CD14-positive monocyte (primary cell): ENCODE measurements around the gene TEX13B. TPM values are rescaled to one million over a fixed set of nuclear protein-coding genes. Genes with fewer than 3 reads are reported as not detected.

Source experiments
- DNase-seq, 3 donors: peaks; one replicate each; pipeline ENCODE4 v3.0.0-alpha.2; 2011 to 2022
- H2AFZ ChIP-seq: 2 replicates; pipeline ENCODE4 v1.6.0; 2012; ENCODE audit warnings: mild to moderate bottlenecking, low read depth, low read length, inconsistent platforms; ENCODE audit not compliant: insufficient read depth, poor library complexity, severe bottlenecking
- H3K27ac ChIP-seq, 2 donors: 1 replicate in 1 of 2; 2 replicates in 1 of 2; pipeline ENCODE4 v1.5.1; 2012 to 2013; ENCODE audit warnings: low read length in 2 of 2, control low read depth in 1 of 2, inconsistent platforms in 1 of 2, low read depth in 1 of 2, mild to moderate bottlenecking in 1 of 2
- H3K27me3 ChIP-seq, 2 donors: one replicate each; pipeline versions ENCODE4 v1.6.0 to v1.6.1; 2011 to 2013; ENCODE audit warnings: low read length in 2 of 2; ENCODE audit not compliant: control insufficient read depth in 2 of 2, insufficient read depth in 2 of 2
- H3K36me3 ChIP-seq, 2 donors: replicated peaks in 1 of 2; 1 replicate in 1 of 2; 2 replicates in 1 of 2; pipeline versions ENCODE4 v1.5.1 to v1.6.1; 2012 to 2013; ENCODE audit warnings: low read length in 2 of 2, control low read depth in 1 of 2, inconsistent platforms in 1 of 2, mild to moderate bottlenecking in 1 of 2; ENCODE audit not compliant: insufficient read depth in 2 of 2, control insufficient read depth in 1 of 2
- H3K4me1 ChIP-seq, 2 donors: 1 replicate in 1 of 2; 2 replicates in 1 of 2; pipeline versions ENCODE4 v1.5.1 to v1.6.1; 2012 to 2013; ENCODE audit warnings: low read length in 2 of 2, control low read depth in 1 of 2, inconsistent platforms in 1 of 2, mild to moderate bottlenecking in 1 of 2, moderate library complexity in 1 of 2; ENCODE audit not compliant: insufficient read depth in 2 of 2, control insufficient read depth in 1 of 2
- H3K4me2 ChIP-seq: replicated peaks from 2 replicates; pipeline ENCODE3; 2012; ENCODE audit warnings: low read length, moderate library complexity, mild to moderate bottlenecking; ENCODE audit not compliant: poor library complexity, severe bottlenecking; ENCODE audit errors: extremely low read depth
- H3K4me3 ChIP-seq, 3 experiments: fragments of 200-600 bp in 1 of 3; sonication (generic) in 1 of 3; replicated peaks in 1 of 3; 1 replicate in 2 of 3; 2 replicates in 1 of 3; pipeline ENCODE4 v1.5.1; 2011 to 2013; ENCODE audit warnings: low read length in 3 of 3, mild to moderate bottlenecking in 3 of 3, control low read depth in 2 of 3, low read depth in 2 of 3, inconsistent platforms in 1 of 3, moderate library complexity in 1 of 3
- H3K79me2 ChIP-seq: 2 replicates; pipeline ENCODE4 v1.6.0; 2012; ENCODE audit warnings: mild to moderate bottlenecking, control low read depth, inconsistent platforms, low read length, moderate library complexity; ENCODE audit not compliant: insufficient read depth
- H3K9ac ChIP-seq: 2 replicates; pipeline ENCODE4 v1.6.0; 2017; ENCODE audit warnings: low read length, mild to moderate bottlenecking; ENCODE audit not compliant: insufficient read depth, poor library complexity, severe bottlenecking
- H3K9me3 ChIP-seq, 2 donors: replicated peaks in 1 of 2; 1 replicate in 1 of 2; 2 replicates in 1 of 2; pipeline versions ENCODE4 v1.5.1 to v1.6.1; 2012 to 2013; ENCODE audit warnings: low read length in 2 of 2, control low read depth in 1 of 2; ENCODE audit not compliant: control insufficient read depth in 1 of 2, insufficient read depth in 1 of 2
- H4K20me1 ChIP-seq: 2 replicates; pipeline ENCODE4 v1.6.0; 2012; ENCODE audit warnings: mild to moderate bottlenecking, low read length, control low read depth, moderate library complexity; ENCODE audit not compliant: insufficient read depth
- H3K27ac Mint-ChIP-seq, 7 donors: one replicate each; pipeline ENCODE4 v1.8.0; 2020; ENCODE audit warnings: mild to moderate bottlenecking in 7 of 7, mixed read lengths in 7 of 7, moderate library complexity in 6 of 7, inconsistent platforms in 2 of 7
- H3K27me3 Mint-ChIP-seq, 3 donors: one replicate each; pipeline ENCODE4 v1.8.0; 2021 to 2022; ENCODE audit warnings: low read depth in 3 of 3, mild to moderate bottlenecking in 3 of 3, mixed read lengths in 3 of 3, moderate library complexity in 3 of 3, inconsistent platforms in 1 of 3
- H3K36me3 Mint-ChIP-seq, 2 donors: one replicate each; pipeline ENCODE4 v1.8.0; 2020; ENCODE audit warnings: mixed read lengths in 2 of 2, inconsistent platforms in 1 of 2, mild to moderate bottlenecking in 1 of 2
- H3K4me1 Mint-ChIP-seq: one replicate; pipeline ENCODE4 v1.8.0; 2020; ENCODE audit warnings: mild to moderate bottlenecking, mixed read lengths
- H3K4me3 Mint-ChIP-seq, 2 donors: one replicate each; pipeline ENCODE4 v1.8.0; 2020; ENCODE audit warnings: mild to moderate bottlenecking in 2 of 2, mixed read lengths in 2 of 2, moderate library complexity in 1 of 2
- H3K9me3 Mint-ChIP-seq, 7 donors: one replicate each; pipeline ENCODE4 v1.8.0; 2020 to 2022; ENCODE audit warnings: mixed read lengths in 7 of 7, mild to moderate bottlenecking in 6 of 7, moderate library complexity in 6 of 7, inconsistent platforms in 2 of 7
- WGBS: methylation state at CpG from one replicate; pipeline ENCODE4 v1.1.5; 2013; ENCODE audit warnings: missing lambda C conversion rate; ENCODE audit not compliant: insufficient coverage; 5-methylcytosine and 5-hydroxymethylcytosine counted together
- intact Hi-C, 2 donors: fragments of 100-400 bp; cut with micrococcal nuclease; formaldehyde crosslinking; loops; one replicate each; pipeline versions ENCODE4 v1.15.0 to v1.15.1; 2023
- polyA plus RNA-seq, 3 donors: library from polyadenylated mRNA; depleted of rRNA in 1 of 3; unstranded in 2 of 3; stranded (reverse) in 1 of 3; fragments of 300-500 nt in 2 of 3; fragments of >200 nt in 1 of 3; fragmentation: Illumina TruSeq in 2 of 3; gene quantifications; 1 replicate in 2 of 3; 2 replicates in 1 of 3; pipeline ENCODE4 v1.2.3, GENCODE V29; 2012 to 2021
- TF ChIP-seq, protein P1 (sequence below): fragments of 200-600 bp; IDR thresholded peaks from one replicate; pipeline ENCODE4 v1.8.0; 2022; ENCODE audit warnings: antibody characterized with exemption, mild to moderate bottlenecking

Gene TEX13B
- polyA plus RNA-seq, 3 donors, result not detected

DNA sequence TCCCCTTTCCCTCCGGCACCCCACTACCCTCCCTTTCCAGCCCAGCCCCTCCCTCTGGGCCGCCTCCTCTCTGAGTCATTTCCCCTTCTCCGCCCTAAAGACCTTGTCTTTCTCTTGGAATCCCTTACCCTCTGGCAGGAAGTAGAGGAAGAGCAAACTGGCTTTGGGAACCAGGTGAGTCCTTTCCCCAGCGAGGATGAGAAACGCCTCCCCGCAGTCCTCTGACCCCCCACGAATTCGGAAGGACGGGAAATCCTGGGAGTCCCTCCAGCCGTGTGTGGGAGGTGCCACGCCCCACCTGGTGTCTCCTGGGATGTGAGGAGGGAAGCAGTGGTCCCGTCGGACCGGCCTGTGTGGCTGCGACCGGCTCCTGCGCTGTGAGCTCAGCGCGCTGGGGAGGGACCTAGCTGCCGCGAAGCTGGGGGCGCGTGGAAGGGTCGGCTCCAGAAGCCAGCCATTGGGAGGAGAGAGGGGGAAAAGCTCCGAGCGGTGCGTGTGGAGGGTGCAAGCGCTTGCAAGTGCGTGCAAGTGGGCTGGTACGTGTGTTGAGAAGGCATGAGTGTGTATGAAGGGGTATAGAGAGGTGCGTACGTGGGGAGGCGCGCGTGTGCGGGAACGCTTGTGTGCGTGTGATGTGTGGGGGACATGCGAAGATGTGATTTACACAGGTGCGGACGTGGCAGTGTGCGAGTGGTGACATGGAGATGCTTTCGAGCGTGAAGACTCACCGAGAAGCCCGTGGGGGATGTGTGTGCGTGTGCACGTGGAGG, 46.3 kb downstream of the TEX13B start:
- 6% methylated on average over 19 of the region's 48 CpGs for WGBS
- intact Hi-C loops, result no loop called here
- Histone ChIP-seq H3K36me3 (no peaks in the 10 kb centered on the region), H4K20me1 (no peaks in the 10 kb centered on the region), H2AFZ (no peak overlapping the region), H3K79me2 (no peaks in the 10 kb centered on the region), H3K9me3 (peaks cover 0 to 7% of the 10 kb centered on the region in 2 donors), H3K4me2 (no peak overlapping the region), H3K4me1 (no peaks in the 10 kb centered on the region), H3K4me3 (no peak overlapping the region), H3K9ac (no peak overlapping the region), H3K27me3 (peaks cover 0 to 10% of the 10 kb centered on the region in 2 donors), H3K27ac (no peak overlapping the region)
- Mint-ChIP-seq H3K27me3 (peaks cover 7 to 23% (median 17%) of the 10 kb centered on the region in 3 donors), H3K4me1 (no peaks in the 10 kb centered on the region), H3K27ac (no peak overlapping the region), H3K36me3 (no peaks in the 10 kb centered on the region), H3K9me3 (peaks cover 0 to 10% (median 2%) of the 10 kb centered on the region in 7 donors), H3K4me3 (peak overlapping the region in 1 of 2 donors; percentile 35)
- TF ChIP-seq, protein P1, sequence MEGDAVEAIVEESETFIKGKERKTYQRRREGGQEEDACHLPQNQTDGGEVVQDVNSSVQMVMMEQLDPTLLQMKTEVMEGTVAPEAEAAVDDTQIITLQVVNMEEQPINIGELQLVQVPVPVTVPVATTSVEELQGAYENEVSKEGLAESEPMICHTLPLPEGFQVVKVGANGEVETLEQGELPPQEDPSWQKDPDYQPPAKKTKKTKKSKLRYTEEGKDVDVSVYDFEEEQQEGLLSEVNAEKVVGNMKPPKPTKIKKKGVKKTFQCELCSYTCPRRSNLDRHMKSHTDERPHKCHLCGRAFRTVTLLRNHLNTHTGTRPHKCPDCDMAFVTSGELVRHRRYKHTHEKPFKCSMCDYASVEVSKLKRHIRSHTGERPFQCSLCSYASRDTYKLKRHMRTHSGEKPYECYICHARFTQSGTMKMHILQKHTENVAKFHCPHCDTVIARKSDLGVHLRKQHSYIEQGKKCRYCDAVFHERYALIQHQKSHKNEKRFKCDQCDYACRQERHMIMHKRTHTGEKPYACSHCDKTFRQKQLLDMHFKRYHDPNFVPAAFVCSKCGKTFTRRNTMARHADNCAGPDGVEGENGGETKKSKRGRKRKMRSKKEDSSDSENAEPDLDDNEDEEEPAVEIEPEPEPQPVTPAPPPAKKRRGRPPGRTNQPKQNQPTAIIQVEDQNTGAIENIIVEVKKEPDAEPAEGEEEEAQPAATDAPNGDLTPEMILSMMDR, result no peak
- DNase-seq, result no peak

DNA sequence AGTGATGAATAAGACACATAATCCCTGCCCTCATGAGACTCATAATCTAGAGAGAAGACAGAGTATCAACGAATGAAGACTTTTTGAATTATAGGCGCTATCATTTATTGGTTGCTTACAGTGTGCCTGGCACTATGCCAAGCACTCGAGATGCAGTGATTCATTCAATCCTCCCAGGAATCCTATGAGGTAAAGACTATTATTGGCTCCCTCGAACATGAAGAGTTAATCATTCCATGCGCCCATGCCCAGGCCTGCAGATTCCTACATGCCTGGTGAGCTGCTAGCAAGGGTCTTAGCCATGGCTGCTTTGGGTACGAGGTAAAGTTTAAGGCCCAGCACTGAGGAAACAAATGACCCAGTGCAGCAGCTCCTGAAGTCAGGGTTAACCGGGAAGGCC, 47.0 kb downstream of the TEX13B start:
- TF ChIP-seq, protein P1, result no peak
- Mint-ChIP-seq H3K36me3 (no peaks in the 10 kb centered on the region), H3K27ac (no peak overlapping the region), H3K27me3 (peaks cover 7 to 23% (median 17%) of the 10 kb centered on the region in 3 donors), H3K4me3 (peak overlapping the region in 1 of 2 donors; percentile 26), H3K4me1 (no peaks in the 10 kb centered on the region), H3K9me3 (peaks cover 0 to 10% (median 2%) of the 10 kb centered on the region in 7 donors)
- no peak for DNase-seq
- no peak overlapping the region for H3K9ac ChIP-seq
- H4K20me1 ChIP-seq, result no peaks in the 10 kb centered on the region
- H3K36me3 ChIP-seq, result no peaks in the 10 kb centered on the region
- peaks cover 0 to 7% of the 10 kb centered on the region in 2 donors for H3K9me3 ChIP-seq
- no peaks in the 10 kb centered on the region for H3K4me1 ChIP-seq
- intact Hi-C loops, result no loop called here
- H3K27ac ChIP-seq, result no peak overlapping the region
- H3K4me2 ChIP-seq, result no peak overlapping the region
- H3K4me3 ChIP-seq, result no peak overlapping the region
- no peak overlapping the region for H2AFZ ChIP-seq
- 80% methylated on average over 1 of the region's 7 CpGs for WGBS
- no peaks in the 10 kb centered on the region for H3K79me2 ChIP-seq
- H3K27me3 ChIP-seq, result peaks cover under 1 to 10% of the 10 kb centered on the region in 2 donors
